ENCODE results near the gene OXCT2. TPM values are rescaled to one million over a fixed set of nuclear protein-coding genes. Genes with fewer than 3 reads are reported as not detected.
"Not testable (repeated sequence)": the region's sequence is repeated elsewhere in the genome, so short reads cannot be mapped to it uniquely, and the experiment has no call there.

Gene OXCT2
- polyA plus RNA-seq, 1 donor (not counting 4 experiments of a cell fraction or from before 2014, with no cell fraction given): not detected

DNA sequence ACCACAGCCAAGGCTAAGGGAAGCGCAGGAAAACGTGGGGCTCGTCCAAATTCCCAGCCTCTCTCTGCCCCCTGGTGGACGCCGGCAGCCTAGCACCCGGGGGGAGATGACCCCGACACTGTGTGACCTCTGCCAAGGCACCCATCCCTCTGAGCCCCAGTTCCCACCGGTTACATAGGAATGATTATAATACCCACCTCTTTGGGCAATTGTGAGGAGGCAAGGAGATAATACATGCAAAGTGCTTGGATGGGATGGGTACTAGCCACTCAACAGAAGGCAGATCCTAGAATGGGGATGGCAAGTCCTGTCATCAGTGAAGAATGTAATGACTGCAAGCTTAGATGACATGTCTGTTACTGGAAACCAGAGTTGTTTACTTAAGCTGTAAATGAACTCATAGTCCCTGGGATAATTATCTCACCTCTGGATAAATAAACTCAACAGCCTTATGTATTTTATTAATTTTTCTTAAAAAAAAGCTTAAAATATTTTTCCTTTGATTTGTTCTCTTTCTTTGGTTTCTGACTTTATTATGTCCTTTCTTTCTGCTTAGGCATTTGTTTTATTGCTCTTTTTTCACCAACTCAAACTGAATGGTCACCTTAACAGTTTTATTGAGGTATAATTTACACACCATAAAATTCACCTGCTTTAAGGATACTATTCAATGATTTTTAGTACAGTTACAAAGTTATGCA lies 28.8 kb upstream of the OXCT2 start:
- dilution Hi-C loops (cut with MboI; ENCODE audit: extremely low pct_ligation_motif_present, low sequenced_read_pairs): no loop called here
- no peaks in the 10 kb centered on the region for H3K9me3 ChIP-seq (ENCODE audit: control insufficient read depth, low read depth, low read length)
- FAIRE-seq (peak; percentile 80), DNase-seq (ENCODE audit: low read depth, low spot score) (peak; percentile 71)
- no peaks in the 10 kb centered on the region for H3K79me2 ChIP-seq (ENCODE audit: control insufficient read depth, insufficient read depth, low read length)
- peak overlapping the region; percentile 26 for H3K9ac ChIP-seq (ENCODE audit: control insufficient read depth, extremely low read depth, insufficient read depth, low read length)
- H3K4me3 ChIP-seq (ENCODE audit: control insufficient read depth in 2 of 3, extremely low read depth in 1 of 3, insufficient read depth in 2 of 3, low read depth in 1 of 3, low read length in 3 of 3): peak overlapping the region in 1 of 3 experiments; percentile 23
- TF ChIP-seq EZH2 (IDR thresholded peaks at IDR 0.05; ENCODE audit: low read length) (no peak), CTCF (optimal IDR thresholded peaks at IDR 0.05 in 1 of 3, IDR thresholded peaks at IDR 0.05 in 1 of 3, conservative IDR thresholded peaks at IDR 0.05 in 1 of 3; ENCODE audit: extremely low read depth in 1 of 3, insufficient read depth in 2 of 3, low read length in 3 of 3) (peak; percentile 80 to 92 (median 89))
- peak overlapping the region; percentile 26 for H3K27ac ChIP-seq (ENCODE audit: control insufficient read depth, insufficient read depth, low read length)
- H2AFZ ChIP-seq (ENCODE audit: control insufficient read depth, low read length): peak overlapping the region; percentile 70
- H3K27me3 ChIP-seq (ENCODE audit: control insufficient read depth, extremely low read depth, insufficient read depth, low read length): no peaks in the 10 kb centered on the region
- H3K9me1 ChIP-seq (ENCODE audit: control insufficient read depth, extremely low read depth, insufficient read depth, low read length): no peaks in the 10 kb centered on the region
- H4K20me1 ChIP-seq (ENCODE audit: control insufficient read depth, extremely low read depth, insufficient read depth, low read length): no peaks in the 10 kb centered on the region
- H3K4me2 ChIP-seq (ENCODE audit: control insufficient read depth, extremely low read depth, insufficient read depth, low read depth, low read length): peak overlapping the region; percentile 73
- H3K4me1 ChIP-seq (ENCODE audit: control insufficient read depth, extremely low read depth, insufficient read depth, low read length): peaks cover 16% of the 10 kb centered on the region
- no peaks in the 10 kb centered on the region for H3K36me3 ChIP-seq (ENCODE audit: control insufficient read depth in 2 of 2, extremely low read depth in 1 of 2, insufficient read depth in 2 of 2, low read length in 2 of 2)

DNA sequence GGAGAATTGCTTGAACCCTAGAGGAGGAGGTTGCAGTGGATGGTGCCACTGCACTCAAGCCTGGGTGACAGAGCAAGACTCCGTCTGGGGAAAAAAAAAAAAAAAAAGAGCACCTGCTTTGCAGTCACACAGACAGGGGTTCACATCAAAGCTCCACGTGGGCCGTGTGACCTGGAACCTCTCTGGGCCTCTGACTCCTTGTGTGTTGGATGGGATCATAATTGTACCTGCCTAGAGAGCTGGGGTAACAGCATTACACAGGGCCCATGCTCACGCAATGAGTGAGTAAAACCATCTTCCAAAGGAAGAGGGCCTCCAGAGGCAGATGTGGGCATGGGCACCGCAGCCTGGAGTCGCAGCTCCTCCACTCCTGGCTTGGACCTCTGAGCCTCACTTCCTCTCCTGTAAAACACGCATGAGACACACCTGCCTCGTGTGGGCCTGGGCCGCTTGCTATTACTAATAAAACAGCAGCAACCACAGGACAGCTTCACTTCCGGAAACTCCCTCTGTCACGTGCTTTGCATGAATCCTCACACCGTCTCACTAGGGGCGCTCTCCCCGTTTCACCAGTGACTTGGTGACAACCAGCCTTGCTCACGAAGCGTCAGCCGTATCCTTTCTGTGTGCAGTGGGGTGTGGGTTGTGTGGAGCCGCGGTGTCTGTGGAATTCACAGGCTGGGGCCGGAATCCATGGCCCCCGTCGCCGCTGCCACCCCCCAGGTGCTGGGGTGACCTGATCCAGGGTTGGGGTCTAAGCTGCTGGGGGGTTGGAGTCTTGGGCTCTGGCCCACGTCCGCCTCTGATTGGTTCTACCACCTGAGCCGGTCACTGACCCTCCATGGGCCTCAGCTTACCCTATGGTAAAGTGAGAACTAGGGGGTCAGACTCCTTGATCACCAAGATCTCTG lies 28.0 kb upstream of the OXCT2 start:
- H3K27me3 ChIP-seq (ENCODE audit: control insufficient read depth, extremely low read depth, insufficient read depth, low read length); H3K79me2 ChIP-seq (ENCODE audit: control insufficient read depth, insufficient read depth, low read length); DNase-seq (ENCODE audit: low read depth, low spot score); H3K36me3 ChIP-seq (ENCODE audit: control insufficient read depth in 2 of 2, extremely low read depth in 1 of 2, insufficient read depth in 2 of 2, low read length in 2 of 2); H3K9me3 ChIP-seq (ENCODE audit: control insufficient read depth, low read depth, low read length); H3K4me3 ChIP-seq (ENCODE audit: control insufficient read depth in 2 of 3, extremely low read depth in 1 of 3, insufficient read depth in 2 of 3, low read depth in 1 of 3, low read length in 3 of 3); dilution Hi-C loops (cut with MboI; ENCODE audit: extremely low pct_ligation_motif_present, low sequenced_read_pairs); H3K9me1 ChIP-seq (ENCODE audit: control insufficient read depth, extremely low read depth, insufficient read depth, low read length); H4K20me1 ChIP-seq (ENCODE audit: control insufficient read depth, extremely low read depth, insufficient read depth, low read length): not testable (repeated sequence)
- H3K4me1 ChIP-seq (ENCODE audit: control insufficient read depth, extremely low read depth, insufficient read depth, low read length): peaks cover 16% of the 10 kb centered on the region
- H3K9ac ChIP-seq (ENCODE audit: control insufficient read depth, extremely low read depth, insufficient read depth, low read length): peak overlapping the region; percentile 26
- peak; percentile 96 for FAIRE-seq
- peak overlapping the region; percentile 83 for H2AFZ ChIP-seq (ENCODE audit: control insufficient read depth, low read length)
- H3K4me2 ChIP-seq (ENCODE audit: control insufficient read depth, extremely low read depth, insufficient read depth, low read depth, low read length): peak overlapping the region; percentile 73
- peak; percentile 34 to 59 (median 39) for TF ChIP-seq CTCF (optimal IDR thresholded peaks at IDR 0.05 in 1 of 3, IDR thresholded peaks at IDR 0.05 in 1 of 3, conservative IDR thresholded peaks at IDR 0.05 in 1 of 3; ENCODE audit: extremely low read depth in 1 of 3, insufficient read depth in 2 of 3, low read length in 3 of 3)
- peak overlapping the region; percentile 24 for H3K27ac ChIP-seq (ENCODE audit: control insufficient read depth, insufficient read depth, low read length)

Data from keratinocyte (primary cell).